HG03045 (cell line): ENCODE results near the gene DNA2.
"Not testable (repeated sequence)": the region's sequence is repeated elsewhere in the genome, so short reads cannot be mapped to it uniquely, and the experiment has no call there.

Experiments
- ATAC-seq: cut with Tn5 transposase; IDR thresholded peaks from one replicate; pipeline ENCODE4 v1.9.1; 2021; ENCODE audit warnings: mild to moderate bottlenecking, moderate library complexity; ENCODE audit not compliant: unreplicated experiment

The DNA2 gene, protein sequence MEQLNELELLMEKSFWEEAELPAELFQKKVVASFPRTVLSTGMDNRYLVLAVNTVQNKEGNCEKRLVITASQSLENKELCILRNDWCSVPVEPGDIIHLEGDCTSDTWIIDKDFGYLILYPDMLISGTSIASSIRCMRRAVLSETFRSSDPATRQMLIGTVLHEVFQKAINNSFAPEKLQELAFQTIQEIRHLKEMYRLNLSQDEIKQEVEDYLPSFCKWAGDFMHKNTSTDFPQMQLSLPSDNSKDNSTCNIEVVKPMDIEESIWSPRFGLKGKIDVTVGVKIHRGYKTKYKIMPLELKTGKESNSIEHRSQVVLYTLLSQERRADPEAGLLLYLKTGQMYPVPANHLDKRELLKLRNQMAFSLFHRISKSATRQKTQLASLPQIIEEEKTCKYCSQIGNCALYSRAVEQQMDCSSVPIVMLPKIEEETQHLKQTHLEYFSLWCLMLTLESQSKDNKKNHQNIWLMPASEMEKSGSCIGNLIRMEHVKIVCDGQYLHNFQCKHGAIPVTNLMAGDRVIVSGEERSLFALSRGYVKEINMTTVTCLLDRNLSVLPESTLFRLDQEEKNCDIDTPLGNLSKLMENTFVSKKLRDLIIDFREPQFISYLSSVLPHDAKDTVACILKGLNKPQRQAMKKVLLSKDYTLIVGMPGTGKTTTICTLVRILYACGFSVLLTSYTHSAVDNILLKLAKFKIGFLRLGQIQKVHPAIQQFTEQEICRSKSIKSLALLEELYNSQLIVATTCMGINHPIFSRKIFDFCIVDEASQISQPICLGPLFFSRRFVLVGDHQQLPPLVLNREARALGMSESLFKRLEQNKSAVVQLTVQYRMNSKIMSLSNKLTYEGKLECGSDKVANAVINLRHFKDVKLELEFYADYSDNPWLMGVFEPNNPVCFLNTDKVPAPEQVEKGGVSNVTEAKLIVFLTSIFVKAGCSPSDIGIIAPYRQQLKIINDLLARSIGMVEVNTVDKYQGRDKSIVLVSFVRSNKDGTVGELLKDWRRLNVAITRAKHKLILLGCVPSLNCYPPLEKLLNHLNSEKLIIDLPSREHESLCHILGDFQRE

DNA sequence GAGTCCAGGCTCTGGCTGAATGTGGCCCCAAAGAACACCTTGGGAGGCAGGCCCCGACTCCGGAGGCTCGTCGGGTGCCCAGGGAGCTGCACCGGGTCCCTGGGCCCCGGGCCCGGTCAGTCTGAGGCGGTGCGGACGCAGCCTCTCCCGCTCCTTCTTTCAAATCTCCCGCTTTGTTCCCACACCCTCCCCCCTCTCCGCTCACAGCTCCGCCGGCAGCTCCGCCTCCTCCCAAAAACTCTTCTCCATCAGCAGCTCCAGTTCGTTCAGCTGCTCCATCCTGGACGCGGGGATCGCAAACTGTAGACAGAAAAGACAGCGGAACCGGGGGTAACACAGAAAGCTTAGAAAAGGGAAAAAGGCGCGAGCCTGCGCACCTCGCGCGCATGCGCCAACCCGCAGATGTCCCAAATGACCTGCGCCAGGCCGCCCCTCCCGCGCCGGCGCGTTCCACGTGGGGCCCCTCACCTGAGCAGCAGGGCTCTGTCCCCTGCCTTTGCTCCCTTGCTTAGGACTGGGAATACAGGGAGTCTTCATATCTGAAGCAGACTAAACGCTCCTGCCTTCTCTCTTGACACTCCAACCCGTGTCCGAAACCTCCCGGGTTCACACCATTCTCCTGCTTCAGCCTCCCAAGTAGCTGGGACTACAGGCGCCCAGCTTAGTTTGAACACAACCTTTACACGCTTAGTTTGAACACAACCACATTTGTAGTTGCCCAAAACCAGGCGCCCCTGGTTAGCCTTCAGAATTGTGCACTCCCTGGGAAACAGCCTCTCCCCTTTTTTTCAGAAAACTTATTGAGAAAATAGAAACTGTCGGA lies at the start of gene DNA2:
Gene DNA2, minus strand, starts transcription at position 388 of the 823 bp plus-strand sequence. Its CDS starts 109 bp downstream, at position 279.
- ATAC-seq, result peak; percentile 80

GRCh38 chr10:68518609-68519008 lies 46.8 kb upstream of the DNA2 start:
- not testable (repeated sequence) for ATAC-seq

- ATAC-seq, result no peak
Observed at GRCh38 chr10:68517188-68517587, 45.4 kb upstream of the DNA2 start.

DNA sequence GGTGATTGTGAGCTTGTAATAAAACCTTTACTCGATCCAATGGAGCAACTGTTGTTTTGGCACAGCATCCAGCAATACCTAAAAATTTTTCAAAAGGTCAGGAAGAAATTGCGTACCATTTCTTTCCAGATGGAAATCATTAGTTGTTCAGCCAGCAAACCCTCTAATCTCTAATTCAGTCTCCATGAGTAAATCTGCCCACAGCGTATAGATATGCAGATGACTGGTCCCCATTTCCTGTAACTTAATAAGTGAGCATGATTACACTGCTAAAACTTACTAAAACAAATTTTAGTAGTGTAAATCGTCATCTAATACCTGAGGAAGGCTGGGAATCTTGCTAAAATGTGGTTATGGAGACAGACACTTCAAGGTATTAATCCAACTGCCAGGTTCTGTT lies 45.0 kb upstream of the DNA2 start:
- ATAC-seq, result no peak

DNA sequence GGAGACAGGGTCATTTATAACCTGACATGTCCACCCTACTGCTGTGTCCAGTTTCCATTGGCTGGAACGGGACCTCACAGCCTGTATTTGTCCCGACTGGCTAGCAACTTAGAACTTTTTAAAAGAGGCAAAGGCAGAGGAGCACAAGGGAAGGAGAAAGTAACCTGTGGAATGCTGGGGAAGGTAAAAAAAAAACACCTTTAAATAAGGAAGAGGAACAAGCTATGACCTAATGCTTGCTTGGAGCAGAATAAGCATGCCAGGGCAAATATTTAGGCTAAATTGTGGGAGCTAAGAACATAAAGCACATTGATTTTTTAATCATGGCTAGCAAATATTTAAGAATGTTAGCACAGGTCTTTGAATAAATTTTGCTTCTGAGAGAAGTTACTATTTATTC lies 44.4 kb upstream of the DNA2 start:
- not testable (repeated sequence) for ATAC-seq

DNA sequence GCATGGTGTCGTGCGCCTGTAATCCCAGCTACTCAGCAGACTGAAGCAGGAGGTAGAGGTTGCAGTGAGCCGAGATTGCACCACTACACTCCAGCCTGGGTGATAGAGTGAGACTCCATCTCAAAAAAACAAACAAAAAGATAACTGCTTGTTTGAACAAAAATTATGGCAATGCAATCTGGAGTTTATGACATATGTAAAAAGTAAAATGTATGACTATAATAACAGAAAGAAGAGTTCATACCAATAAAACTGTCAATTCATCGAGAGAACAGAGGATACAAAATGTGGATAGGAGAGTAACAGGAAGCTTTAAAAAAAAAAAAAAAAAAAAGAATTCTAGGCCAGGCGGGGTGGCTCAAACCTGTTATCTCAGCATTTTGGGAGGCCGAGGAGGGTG lies 36.3 kb upstream of the DNA2 start:
- ATAC-seq, result no peak

GRCh38 chr10:68506411-68506810 lies 34.6 kb upstream of the DNA2 start:
- no peak for ATAC-seq

DNA sequence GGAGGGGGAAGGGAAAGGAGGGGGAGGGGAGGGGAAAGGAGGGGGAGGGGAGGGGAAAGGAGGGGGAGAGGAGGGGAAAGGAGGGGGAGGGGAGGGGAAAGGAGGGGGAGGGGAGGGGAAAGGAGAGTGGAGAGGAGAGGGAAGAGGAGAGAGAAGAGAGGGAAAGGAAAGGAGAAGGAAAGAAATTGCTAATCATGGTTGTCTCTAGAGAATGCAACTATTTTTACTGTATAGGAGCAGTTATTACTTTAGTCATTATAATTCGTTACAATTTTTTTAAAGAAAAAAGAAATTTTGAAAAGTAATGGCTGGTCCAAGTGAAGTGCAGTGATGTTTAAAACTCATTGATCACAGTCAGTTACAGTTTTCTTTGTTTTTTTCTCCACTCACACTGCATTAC lies 31.1 kb upstream of the DNA2 start:
- ATAC-seq, result no peak

GRCh38 chr10:68501691-68502090 lies 29.9 kb upstream of the DNA2 start:
- no peak for ATAC-seq

DNA sequence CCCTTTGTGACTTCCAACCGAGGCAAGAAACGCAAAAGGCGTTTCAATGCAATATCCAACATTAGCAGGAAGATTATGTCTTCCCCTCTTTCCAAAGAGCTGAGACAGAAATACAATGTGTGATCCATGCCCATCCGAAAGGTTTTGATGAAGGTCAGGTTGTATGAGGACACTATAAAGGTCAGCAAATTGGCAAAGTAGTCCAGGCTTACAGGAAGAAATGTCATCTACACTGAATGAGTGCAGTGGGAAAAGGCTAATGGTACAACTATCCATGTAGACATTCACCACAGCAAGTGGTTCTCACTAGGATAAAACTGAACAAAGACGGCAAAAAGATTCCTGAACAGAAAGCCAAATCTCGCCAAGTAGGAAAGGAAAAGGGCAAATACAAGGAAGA lies 27.8 kb upstream of the DNA2 start:
- ATAC-seq, result no peak

GRCh38 chr10:68496072-68496471 lies 24.3 kb upstream of the DNA2 start:
- no peak for ATAC-seq

DNA sequence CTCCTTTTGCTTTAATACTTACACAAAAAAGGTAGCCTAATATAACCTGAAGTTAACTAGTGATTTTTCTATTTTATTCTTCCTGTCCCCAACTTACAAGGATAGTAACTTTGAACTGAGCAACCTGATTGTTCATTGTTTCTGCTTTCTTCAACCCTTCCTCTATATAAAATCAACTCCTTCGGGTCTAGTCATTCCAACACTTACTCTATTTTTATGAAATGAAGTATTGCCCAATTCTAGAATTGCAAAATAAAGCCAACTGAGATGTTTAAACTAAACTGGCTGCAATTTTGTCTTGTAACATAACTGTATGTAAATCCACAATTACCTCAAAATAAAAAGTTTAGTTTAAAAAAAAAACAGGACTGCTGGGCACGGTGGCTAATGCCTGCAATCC lies 20.3 kb upstream of the DNA2 start:
- no peak for ATAC-seq

- no peak for ATAC-seq
Observed at GRCh38 chr10:68489919-68490318, 18.1 kb upstream of the DNA2 start.

DNA sequence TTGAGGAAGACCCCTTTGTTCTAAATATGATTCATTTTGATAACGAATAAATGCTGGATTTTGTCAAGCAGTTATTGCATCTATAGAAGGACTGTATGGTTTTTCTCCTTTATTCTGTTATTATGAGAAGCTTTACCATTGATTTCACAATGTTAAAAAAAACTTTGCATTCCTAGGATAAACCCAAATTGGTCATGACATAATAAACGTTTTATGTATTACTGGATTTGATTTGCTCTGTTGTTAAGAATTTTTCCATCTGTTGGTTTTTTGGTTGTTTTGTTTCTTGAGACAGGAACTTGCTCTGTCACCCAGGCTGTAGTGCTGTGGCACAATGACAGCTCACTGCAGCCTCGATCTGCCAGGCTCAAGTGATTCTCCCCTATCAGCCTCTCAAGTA lies 2.2 kb upstream of the DNA2 start:
- ATAC-seq, result no peak

DNA sequence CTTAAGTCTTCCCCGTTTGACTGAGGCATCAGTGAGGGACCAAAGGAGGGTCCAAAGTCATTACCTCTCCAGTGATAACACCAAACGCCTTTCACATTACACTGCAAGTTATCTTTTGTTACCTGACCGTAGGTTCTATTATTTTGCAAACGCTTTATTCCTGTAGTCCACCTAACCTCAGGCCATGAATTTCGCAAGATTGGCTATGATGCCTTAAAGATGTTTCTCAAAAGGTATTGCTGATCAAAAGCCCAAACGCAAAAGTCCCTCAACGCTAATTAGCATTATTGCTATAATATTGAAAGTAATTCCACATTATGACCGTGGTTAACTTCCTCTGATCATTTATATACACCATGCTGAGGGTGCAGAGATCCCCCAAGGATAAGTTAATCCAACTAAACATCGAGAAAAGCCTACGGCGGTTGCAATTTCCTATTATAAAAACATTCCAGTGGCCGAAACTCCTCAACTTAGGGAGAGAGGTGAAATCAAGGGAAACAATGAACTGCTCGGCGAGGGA lies 649 bp downstream of the DNA2 start:
- no peak for ATAC-seq

GRCh38 chr10:68470300-68470699 lies 1.5 kb downstream of the DNA2 start:
- ATAC-seq, result no peak

DNA sequence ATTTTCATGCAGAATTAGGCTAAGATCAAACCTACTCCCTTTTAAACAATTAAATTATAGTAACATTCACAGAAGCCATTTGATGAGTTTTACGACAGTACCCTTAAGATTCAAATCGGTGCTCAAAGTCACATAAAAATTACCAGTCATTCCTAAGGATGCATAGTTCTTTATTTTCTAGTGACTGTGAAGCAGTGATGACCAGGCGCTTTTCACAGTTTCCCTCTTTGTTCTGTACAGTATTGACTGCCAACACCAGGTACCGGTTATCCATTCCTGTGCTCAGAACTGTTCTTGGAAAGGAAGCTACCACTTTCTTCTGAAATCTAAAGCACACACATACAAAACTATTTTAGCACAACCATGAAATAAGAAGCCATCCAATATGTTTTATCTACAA lies 1.9 kb downstream of the DNA2 start:
- ATAC-seq, result no peak

DNA sequence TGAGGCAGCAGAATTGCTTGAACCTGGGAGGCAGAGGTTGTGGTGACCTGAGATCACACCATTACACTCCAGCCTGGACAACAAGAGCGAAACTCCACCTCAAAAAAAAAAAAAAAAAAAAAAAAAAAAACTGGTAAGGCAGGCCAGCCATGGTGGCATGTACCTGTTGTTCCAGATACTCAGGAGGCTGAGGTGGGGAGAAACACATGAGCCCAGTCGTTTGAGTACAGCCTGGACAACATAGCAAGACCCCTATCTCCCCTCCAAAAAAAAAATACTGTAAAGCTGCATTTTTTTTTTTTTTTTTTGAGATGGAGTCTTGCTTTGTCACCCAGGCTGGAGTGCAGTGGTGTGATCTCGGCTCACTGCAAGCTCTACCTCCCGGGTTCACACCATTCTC lies 7.0 kb downstream of the DNA2 start:
- ATAC-seq, result not testable (repeated sequence)

DNA sequence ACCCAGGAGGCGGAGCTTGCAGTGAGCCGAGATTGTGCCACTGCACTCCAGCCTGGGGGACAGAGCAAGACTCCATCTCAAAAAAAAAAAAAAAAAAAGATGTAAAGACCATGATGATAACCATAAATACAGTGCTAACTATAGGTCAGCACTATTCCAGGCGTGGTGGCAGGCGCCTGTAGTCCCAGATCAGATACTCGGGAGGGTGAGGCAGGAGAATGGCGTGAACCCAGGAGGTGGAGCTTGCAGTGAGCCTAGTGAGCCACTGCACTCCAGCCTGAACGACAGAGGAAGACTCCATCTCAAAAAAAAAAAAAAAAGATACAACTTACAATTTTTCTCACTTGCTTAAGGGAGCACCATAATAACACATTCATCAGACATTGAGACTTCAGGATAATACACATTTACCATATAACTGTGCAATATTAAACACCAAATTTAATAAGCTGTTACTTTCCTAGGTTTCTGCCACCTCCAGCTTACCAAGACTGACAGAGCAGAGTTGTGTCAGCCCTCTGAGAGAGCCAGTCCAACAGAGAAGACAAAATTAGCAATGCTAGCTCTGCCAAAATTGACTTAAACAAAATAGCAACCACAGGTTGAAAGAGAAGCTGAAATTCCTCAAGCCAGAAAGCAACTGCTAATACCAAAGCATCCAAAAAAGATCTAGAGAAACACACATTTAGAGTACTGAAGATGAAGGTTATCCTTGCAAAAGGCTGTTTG lies 8.2 kb downstream of the DNA2 start:
- ATAC-seq, result no peak

DNA sequence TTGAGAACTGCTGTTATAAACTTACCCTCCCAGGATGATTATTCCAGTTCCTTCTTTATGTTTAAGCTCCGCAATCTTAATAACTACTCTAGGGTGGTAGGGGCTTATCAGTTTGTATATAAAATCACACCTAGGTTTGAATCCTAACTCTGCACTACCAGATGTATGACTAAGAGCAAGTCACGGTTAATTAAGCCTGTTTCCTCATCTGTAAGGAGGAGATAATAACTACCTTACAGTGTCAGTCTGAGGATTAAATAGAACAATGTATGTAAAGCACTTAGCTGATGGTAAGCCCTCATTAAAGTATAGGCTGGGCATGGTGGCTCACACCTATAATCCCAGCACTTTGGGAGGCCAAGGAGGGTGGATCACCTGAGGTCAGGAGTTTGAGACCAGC lies 9.2 kb downstream of the DNA2 start:
- no peak for ATAC-seq
